ENCODE measurements around the gene SLC22A12.

DNA sequence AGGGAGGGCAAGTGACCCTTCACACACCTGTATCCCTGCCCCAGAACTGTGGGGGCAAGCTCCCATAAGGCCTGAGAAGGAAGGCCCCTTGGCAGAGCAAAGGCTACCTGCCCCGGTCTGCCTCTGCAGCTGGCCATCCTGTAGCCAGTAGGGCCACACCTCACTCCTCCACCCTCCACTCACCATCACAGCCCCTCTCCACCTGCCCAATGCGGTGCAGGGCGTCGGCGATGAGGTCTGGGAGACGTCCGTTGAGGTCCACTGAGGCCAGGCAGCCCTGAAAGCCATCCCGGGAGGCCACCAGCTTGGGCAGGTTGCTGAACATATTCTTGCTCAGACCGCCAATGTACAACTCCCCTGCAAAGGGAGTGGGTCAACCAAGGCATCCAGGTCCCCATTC, 57.5 kb downstream of the SLC22A12 start:
- TF ChIP-seq, protein P1, sequence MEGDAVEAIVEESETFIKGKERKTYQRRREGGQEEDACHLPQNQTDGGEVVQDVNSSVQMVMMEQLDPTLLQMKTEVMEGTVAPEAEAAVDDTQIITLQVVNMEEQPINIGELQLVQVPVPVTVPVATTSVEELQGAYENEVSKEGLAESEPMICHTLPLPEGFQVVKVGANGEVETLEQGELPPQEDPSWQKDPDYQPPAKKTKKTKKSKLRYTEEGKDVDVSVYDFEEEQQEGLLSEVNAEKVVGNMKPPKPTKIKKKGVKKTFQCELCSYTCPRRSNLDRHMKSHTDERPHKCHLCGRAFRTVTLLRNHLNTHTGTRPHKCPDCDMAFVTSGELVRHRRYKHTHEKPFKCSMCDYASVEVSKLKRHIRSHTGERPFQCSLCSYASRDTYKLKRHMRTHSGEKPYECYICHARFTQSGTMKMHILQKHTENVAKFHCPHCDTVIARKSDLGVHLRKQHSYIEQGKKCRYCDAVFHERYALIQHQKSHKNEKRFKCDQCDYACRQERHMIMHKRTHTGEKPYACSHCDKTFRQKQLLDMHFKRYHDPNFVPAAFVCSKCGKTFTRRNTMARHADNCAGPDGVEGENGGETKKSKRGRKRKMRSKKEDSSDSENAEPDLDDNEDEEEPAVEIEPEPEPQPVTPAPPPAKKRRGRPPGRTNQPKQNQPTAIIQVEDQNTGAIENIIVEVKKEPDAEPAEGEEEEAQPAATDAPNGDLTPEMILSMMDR (conservative IDR thresholded peaks at IDR 0.05; ENCODE audit: low read depth in 2 of 2) = no peak
- no peak for TF ChIP-seq EZH2 (IDR thresholded peaks at IDR 0.05; ENCODE audit: low read depth, unreplicated experiment)
- no peak for TF ChIP-seq POLR2AphosphoS5 (IDR thresholded peaks at IDR 0.05; ENCODE audit: low read depth)
- TF ChIP-seq REST (IDR thresholded peaks at IDR 0.05; ENCODE audit: unreplicated experiment) = no peak
- TF ChIP-seq EZH2phosphoT487 (IDR thresholded peaks at IDR 0.05; ENCODE audit: unreplicated experiment) = no peak
- TF ChIP-seq ETS1 (IDR thresholded peaks at IDR 0.05) = no peak
- TF ChIP-seq CREB1 (CRISPR knock-in tag; IDR thresholded peaks at IDR 0.05; ENCODE audit: low read depth) = no peak
- no peak for TF ChIP-seq STAT1 (IDR thresholded peaks at IDR 0.05; ENCODE audit: unreplicated experiment)
- TF ChIP-seq ZNF331 (CRISPR knock-in tag; IDR thresholded peaks at IDR 0.05; ENCODE audit: low read depth) = no peak
